Measurements from ENCODE around the gene MELTF.

MELTF gene

GRCh38 chr3:197027151-197027895 lies 2.3 kb downstream of the MELTF start:
- DNase-seq (ENCODE audit: low read depth in 2 of 2), result no peak

GRCh38 chr3:197026481-197026866 lies 3.1 kb downstream of the MELTF start:
- DNase-seq (ENCODE audit: low read depth in 2 of 2), result no peak

GRCh38 chr3:197025736-197026480 lies 3.7 kb downstream of the MELTF start:
- DNase-seq (ENCODE audit: low read depth in 2 of 2), result no peak

- DNase-seq (ENCODE audit: low read depth in 2 of 2), result no peak
Observed at GRCh38 chr3:197024881-197025735, 4.5 kb downstream of the MELTF start.

GRCh38 chr3:197023998-197024651 lies 5.5 kb downstream of the MELTF start:
- no peak for DNase-seq (ENCODE audit: low read depth in 2 of 2)

GRCh38 chr3:197023241-197023997 lies 6.2 kb downstream of the MELTF start:
- no peak for DNase-seq (ENCODE audit: low read depth in 2 of 2)

- DNase-seq (ENCODE audit: low read depth in 2 of 2), result no peak
Observed at GRCh38 chr3:197022405-197023231, 7.0 kb downstream of the MELTF start.

GRCh38 chr3:197021729-197022404 lies 7.8 kb downstream of the MELTF start:
- DNase-seq (ENCODE audit: low read depth in 2 of 2), result no peak

- DNase-seq (ENCODE audit: low read depth in 2 of 2), result no peak
Observed at GRCh38 chr3:197021231-197021630, 8.4 kb downstream of the MELTF start.

GRCh38 chr3:197019535-197019934 lies 10.1 kb downstream of the MELTF start:
- DNase-seq (ENCODE audit: low read depth in 2 of 2), result no peak

- DNase-seq (ENCODE audit: low read depth in 2 of 2), result no peak
Observed at GRCh38 chr3:197019021-197019420, 10.6 kb downstream of the MELTF start.

- DNase-seq (ENCODE audit: low read depth in 2 of 2), result no peak
Observed at GRCh38 chr3:197017003-197017402, 12.6 kb downstream of the MELTF start.

- no peak for DNase-seq (ENCODE audit: low read depth in 2 of 2)
Observed at GRCh38 chr3:197015790-197016736, 13.6 kb downstream of the MELTF start.

- no peak for DNase-seq (ENCODE audit: low read depth in 2 of 2)
Observed at GRCh38 chr3:197014942-197015575, 14.6 kb downstream of the MELTF start.

- DNase-seq (ENCODE audit: low read depth in 2 of 2), result no peak
Observed at GRCh38 chr3:197014024-197014423, 15.6 kb downstream of the MELTF start.

- DNase-seq (ENCODE audit: low read depth in 2 of 2), result no peak
Observed at GRCh38 chr3:197012540-197012883, 17.1 kb downstream of the MELTF start.

- no peak for DNase-seq (ENCODE audit: low read depth in 2 of 2)
Observed at GRCh38 chr3:197011780-197012539, 17.7 kb downstream of the MELTF start.
